ENCODE data around the gene CA9.

Gene CA9

GRCh38 chr9:35651956-35652828, 21.5 kb upstream of the CA9 start:
- DNase-seq: no peak

GRCh38 chr9:35652829-35653209, 20.9 kb upstream of the CA9 start:
- DNase-seq: no peak

- no peak for DNase-seq
Observed at GRCh38 chr9:35653611-35654010, 20.1 kb upstream of the CA9 start.

- no peak for DNase-seq
Observed at GRCh38 chr9:35656348-35656747, 17.4 kb upstream of the CA9 start.

- peak; percentile 15 for DNase-seq
Observed at GRCh38 chr9:35656831-35657545, 16.7 kb upstream of the CA9 start.

GRCh38 chr9:35657546-35658136, 16.1 kb upstream of the CA9 start, which contains the start of gene RMRP:
TSS of gene RMRP (minus strand) at chr9:35658019.
- DNase-seq: peak; percentile 91

GRCh38 chr9:35658137-35658967, 15.4 kb upstream of the CA9 start, which contains the start of gene CCDC107:
TSS of gene CCDC107 (plus strand) at chr9:35658292. CDS start at chr9:35658380, 88 bp downstream.
- peak; percentile 75 for DNase-seq

- peak; percentile 23 for DNase-seq
Observed at GRCh38 chr9:35658968-35659220, 14.8 kb upstream of the CA9 start.

- DNase-seq: no peak
Observed at GRCh38 chr9:35659340-35659739, 14.4 kb upstream of the CA9 start.

GRCh38 chr9:35660966-35661415, 12.7 kb upstream of the CA9 start:
- DNase-seq: no peak

- DNase-seq: no peak
Observed at GRCh38 chr9:35661756-35662350, 11.9 kb upstream of the CA9 start.

- DNase-seq: no peak
Observed at GRCh38 chr9:35662437-35662836, 11.3 kb upstream of the CA9 start.

- peak; percentile 71 for DNase-seq
Observed at GRCh38 chr9:35664531-35665470, 8.9 kb upstream of the CA9 start, which contains the start of gene ARHGEF39. TSS of gene ARHGEF39 (minus strand) at chr9:35665195. CDS start at chr9:35665169, 26 bp downstream.

GRCh38 chr9:35665471-35665818, 8.3 kb upstream of the CA9 start:
- no peak for DNase-seq

- DNase-seq: no peak
Observed at GRCh38 chr9:35666045-35666444, 7.7 kb upstream of the CA9 start.

GRCh38 chr9:35666549-35666948, 7.2 kb upstream of the CA9 start:
- no peak for DNase-seq

GRCh38 chr9:35667939-35668338, 5.8 kb upstream of the CA9 start:
- DNase-seq: no peak

GRCh38 chr9:35669331-35670145, 4.2 kb upstream of the CA9 start:
- peak; percentile 55 for DNase-seq

- no peak for DNase-seq
Observed at GRCh38 chr9:35674025-35674361, 265 bp downstream of the CA9 start.

- no peak for DNase-seq
Observed at GRCh38 chr9:35675204-35675603, 1.5 kb downstream of the CA9 start.

All from NCI-H510A treated with DMSO at 0.1 percent for 48 hours (cell line).